ENCODE measurements around the gene B3GAT2.
"Not testable (repeated sequence)": the region's sequence is repeated elsewhere in the genome, so short reads cannot be mapped to it uniquely, and the experiment has no call there.

The B3GAT2 gene

GRCh38 chr6:70956451-70957283 is at the start of gene B3GAT2:
B3GAT2 (minus strand) TSS chr6:70957060; CDS start chr6:70956429, 631 bp downstream.
- DNase-seq (ENCODE audit: low read depth in 2 of 2) = no peak

DNA sequence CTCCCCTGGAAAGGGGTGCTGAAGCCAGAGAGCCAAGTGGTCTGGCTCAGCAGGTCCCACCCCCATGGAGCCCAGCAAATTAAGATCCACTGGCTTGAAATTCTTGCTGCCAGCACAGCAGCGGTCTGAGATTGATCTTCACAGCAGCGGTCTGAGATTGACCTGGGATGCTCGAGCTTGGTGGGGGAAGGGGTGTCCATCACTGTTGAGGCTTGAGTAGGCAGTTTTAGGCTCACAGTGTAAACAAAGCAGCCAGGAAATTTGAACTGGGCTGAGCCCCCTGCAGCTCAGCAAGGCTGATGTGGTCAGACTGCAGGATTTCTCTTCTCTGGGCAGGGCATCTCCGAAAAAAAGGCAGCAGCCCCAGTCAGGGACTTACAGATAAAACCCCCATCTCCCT is 41.3 kb upstream of the B3GAT2 start:
- no peak for DNase-seq (ENCODE audit: low read depth in 2 of 2)

DNA sequence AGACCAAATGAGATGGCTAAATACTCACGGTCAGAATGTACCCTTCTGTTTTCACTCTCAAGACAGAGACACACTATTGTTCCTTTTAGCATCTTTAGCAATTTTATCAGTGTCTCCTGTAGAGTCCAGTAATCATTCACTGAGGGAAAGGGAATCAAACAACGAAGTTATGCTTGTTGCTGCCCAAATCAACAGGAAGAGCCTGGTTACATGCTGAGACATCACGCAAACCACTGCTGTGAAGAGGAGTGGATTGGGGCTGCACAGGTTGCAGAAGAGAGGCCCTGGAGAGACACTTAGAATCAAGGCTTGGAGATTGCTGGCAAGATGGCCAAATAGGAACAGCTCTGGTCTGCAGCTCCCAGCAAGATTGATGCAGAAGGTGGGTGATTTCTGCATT is 40.5 kb upstream of the B3GAT2 start:
- DNase-seq (ENCODE audit: low read depth in 2 of 2) = no peak

GRCh38 chr6:70996106-70996505 is 39.2 kb upstream of the B3GAT2 start:
- no peak for DNase-seq (ENCODE audit: low read depth in 2 of 2)

DNA sequence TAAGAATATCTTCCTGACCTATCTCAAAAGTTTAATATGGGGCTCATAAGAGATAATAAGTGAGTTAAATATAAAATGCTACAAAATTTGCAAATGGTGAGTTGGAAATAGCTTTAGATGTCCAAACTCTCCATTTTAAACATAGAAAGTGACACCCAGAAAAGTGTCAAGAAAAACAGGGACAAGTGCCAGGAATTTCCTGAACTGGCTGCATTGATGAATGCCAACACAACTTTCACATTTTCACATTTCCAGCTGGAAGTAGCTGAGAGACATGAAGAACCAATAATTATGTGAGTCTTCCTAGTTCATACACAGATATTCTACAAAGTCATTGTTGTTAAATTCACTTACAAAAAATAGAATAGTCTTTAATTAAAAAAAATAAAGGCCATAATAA is 38.6 kb upstream of the B3GAT2 start:
- no peak for DNase-seq (ENCODE audit: low read depth in 2 of 2)

DNA sequence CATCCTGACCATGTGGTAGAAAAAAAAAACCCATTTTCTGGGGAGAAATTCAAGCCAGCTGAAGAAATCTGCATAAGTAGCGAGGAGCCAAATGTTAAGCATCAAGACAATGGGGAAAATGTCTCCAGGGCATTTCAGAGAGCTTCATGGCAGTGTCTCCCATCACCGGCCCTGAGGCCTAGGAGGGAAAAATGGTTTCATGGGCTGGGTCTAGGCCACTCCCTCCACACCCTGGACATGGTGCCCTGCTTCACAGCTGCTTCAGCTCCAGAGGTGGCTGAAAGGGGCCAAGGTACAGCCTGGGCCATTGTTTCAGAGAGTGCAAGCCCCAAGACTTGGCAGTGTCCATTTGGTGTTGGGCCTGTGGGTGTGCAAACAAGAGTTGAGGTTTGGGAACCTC is 34.4 kb upstream of the B3GAT2 start:
- no peak for DNase-seq (ENCODE audit: low read depth in 2 of 2)

DNA sequence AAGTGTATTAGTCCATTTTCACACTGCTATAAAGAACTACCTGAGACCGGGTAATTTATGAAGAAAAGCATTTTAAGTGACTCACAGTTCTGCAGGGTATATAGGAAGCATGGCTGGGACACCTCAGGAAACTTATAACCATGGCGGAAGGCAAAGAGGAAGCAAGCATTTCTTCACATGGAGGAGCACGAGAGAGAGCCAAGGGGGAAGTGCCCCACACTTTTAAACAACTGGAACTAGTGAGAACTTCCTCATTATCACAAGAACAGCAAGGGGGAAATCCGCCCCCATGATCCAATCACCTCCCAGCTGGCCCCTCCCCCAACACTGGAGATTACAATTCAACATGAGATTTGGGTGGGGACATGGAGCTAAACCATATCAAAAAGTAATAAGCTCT is 28.3 kb upstream of the B3GAT2 start:
- no peak for DNase-seq (ENCODE audit: low read depth in 2 of 2)

DNA sequence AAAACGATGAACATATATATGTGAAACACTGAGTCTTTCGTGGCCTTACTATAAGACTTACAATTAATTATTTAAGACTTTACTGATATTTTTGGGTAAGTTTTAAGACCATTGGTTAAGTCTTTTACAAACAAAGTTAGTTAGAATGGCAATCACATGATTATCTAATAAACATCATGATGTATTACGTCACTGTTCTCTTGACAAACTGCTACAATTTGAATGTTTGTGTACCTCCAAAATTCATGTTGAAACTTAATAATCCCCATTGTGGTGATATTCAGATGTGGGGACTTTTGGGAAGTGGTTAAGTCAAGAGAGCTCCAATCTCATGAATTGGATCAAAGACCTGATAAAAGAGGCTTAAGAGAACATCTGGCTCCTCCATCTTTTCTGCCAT is 25.9 kb upstream of the B3GAT2 start:
- no peak for DNase-seq (ENCODE audit: low read depth in 2 of 2)

DNA sequence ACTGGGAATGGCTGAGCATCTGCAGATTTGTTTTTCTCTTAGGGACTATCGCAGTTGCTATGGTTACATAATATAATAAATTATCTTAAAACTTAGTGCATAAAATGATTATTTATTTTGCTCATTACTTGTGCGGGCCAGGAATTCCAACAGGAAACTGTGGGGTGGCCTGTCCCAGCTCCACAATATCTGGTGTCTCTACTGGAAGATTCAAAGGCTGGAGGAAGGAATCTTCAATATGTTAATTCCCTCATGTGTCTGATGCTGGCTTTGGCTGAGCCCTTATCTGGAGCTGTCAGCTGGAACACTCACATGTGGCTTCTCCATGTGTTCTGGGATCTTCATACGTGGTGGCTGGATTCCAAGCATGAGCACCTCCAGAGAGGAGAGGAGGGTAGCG is 23.9 kb upstream of the B3GAT2 start:
- DNase-seq (ENCODE audit: low read depth in 2 of 2) = no peak

- no peak for DNase-seq (ENCODE audit: low read depth in 2 of 2)
Observed at GRCh38 chr6:70973604-70974003, 16.7 kb upstream of the B3GAT2 start.

DNA sequence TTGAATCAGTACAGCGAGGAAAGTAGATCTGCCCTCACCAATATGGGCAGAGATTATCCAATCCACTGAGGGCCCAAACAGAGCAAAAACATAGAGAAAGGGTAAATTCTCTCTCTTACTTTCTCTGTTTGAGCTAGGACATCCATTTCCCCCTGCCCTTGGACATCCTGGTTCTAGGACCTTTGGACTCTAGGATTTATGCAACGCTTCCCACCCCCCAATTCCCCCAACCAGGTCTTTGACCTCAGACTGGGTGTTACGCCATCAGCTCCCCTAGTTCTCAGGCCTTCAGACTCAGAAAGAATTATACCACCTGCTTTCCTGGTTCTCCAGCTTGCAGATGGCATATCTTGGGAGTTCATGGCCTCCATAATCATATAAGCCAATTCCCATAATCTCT is 10.2 kb upstream of the B3GAT2 start:
- no peak for DNase-seq (ENCODE audit: low read depth in 2 of 2)

DNA sequence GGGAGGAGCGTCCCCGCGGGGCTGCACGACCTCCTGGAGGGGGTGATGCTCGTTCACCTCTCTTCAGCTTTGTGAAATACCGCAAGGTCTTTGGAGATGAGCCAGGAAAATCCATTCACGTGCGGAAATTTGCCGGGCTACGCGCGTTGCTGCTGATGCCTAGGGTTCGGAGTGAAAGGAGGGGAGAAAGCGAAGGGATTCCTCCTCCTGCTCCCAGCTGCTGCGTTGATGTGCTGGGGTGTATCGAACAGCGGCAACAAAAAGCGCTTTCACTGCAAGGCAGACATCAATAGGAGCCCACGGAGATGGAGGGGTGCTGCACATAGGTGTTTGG is 391 bp upstream of the B3GAT2 start:
- DNase-seq (ENCODE audit: low read depth in 2 of 2) = no peak

- DNase-seq (ENCODE audit: low read depth in 2 of 2) = no peak
Observed at GRCh38 chr6:70956191-70956450, 739 bp downstream of the B3GAT2 start.

DNA sequence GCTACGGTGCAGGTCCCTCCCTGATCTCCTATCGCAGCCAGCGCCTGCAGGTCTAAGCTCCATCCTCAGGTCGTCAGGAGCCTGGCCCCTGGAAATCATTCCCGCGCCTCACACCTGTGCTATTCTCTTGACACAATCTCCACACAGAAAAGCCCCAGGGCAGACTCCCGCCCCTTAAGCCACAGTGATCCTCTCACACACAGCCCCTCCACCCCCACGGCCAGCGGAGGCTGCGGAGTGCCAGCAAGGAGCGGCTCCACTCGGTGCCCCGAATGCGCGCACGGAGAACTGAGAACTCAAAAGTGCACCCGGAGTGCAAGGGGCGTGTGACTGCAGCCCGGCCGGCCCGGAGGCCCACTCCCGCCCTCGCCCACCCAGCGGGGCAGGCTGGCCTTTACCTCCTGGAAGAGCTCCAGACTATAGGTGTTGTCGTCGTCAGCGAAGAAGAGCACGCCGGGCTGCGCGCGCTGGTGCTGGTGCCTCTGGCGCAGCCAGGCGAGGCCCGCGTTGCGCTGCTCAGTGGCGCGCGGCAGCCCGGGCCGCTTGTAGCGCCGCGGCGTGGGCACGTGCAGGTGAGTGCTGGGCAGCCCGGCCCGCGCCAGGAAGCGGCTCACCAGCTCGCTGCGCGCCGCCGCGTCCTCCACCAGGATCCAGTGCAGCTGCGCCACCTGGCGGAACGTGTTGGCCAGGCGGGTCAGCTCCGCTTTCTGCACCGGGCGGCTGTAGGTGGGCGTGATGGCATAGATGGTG is 1.2 kb downstream of the B3GAT2 start:
- DNase-seq (ENCODE audit: low read depth in 2 of 2) = peak; percentile 11 to 14

DNA sequence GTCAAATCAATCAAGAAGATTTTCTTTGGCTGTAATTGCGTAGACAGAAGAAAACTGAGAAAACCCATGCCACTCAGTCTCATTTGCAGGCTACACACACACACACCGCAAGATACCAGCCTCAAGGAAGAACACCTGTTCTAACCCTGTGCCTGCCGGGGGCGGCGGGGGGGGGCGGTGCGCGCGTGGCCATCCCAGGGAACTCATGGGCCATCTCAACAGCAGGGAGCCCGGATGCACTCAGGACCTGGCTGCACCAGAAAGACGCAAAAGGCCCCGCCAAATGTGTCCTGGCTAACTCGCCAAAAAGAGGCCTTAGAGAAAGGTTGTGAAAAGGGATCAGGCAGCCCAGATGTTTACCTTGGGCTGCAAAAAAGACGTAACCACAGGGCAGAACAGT is 2.1 kb downstream of the B3GAT2 start:
- no peak for DNase-seq (ENCODE audit: low read depth in 2 of 2)

DNA sequence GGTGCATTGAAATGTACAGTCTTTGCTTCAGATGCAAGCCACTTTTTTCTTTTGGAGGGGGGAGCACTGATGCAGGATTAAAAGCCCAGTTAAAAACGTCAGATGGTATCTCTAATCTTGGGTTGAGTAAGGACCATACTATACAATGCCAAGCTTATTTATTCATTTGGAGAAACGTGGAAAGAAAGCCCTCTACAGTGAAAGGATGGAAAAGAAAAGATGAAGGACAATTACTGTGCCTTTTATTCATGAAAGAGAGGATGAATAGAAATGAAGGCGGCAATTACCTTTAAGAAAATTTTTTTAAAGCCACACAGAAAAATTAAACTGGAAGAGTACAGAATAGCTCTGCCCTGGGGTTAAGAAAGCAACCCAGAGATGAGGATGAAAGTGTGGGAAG is 2.7 kb downstream of the B3GAT2 start:
- DNase-seq (ENCODE audit: low read depth in 2 of 2) = no peak

GRCh38 chr6:70952608-70953165 is 4.2 kb downstream of the B3GAT2 start:
- no peak for DNase-seq (ENCODE audit: low read depth in 2 of 2)

- DNase-seq (ENCODE audit: low read depth in 2 of 2) = not testable (repeated sequence)
Observed at GRCh38 chr6:70944321-70944720, 12.5 kb downstream of the B3GAT2 start.

DNA sequence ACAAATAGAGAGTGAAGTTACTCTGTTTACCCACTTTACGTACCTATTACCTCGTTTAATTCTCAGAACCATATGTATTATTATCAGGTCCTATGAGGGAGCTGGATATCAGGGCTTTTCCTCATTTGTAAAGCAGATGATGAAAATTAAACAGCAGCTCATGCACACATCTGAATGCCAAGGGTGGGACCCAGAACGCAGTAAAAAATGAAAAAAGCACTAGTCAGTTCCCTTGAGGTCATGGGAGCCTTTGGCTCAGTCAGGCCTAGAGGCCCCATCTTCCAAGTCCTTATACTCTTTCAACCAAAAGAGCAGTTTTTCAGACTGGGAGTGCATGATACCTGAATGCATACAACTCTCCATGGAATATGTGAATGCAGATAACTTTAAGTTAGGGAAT is 23.0 kb downstream of the B3GAT2 start:
- DNase-seq (ENCODE audit: low read depth in 2 of 2) = no peak

GRCh38 chr6:70905742-70906141 is 51.1 kb downstream of the B3GAT2 start:
- no peak for DNase-seq (ENCODE audit: low read depth in 2 of 2)

GRCh38 chr6:70903665-70904452 is 53.0 kb downstream of the B3GAT2 start:
- DNase-seq (ENCODE audit: low read depth in 2 of 2) = no peak

GRCh38 chr6:70901324-70901723 is 55.5 kb downstream of the B3GAT2 start:
- no peak for DNase-seq (ENCODE audit: low read depth in 2 of 2)

DNA sequence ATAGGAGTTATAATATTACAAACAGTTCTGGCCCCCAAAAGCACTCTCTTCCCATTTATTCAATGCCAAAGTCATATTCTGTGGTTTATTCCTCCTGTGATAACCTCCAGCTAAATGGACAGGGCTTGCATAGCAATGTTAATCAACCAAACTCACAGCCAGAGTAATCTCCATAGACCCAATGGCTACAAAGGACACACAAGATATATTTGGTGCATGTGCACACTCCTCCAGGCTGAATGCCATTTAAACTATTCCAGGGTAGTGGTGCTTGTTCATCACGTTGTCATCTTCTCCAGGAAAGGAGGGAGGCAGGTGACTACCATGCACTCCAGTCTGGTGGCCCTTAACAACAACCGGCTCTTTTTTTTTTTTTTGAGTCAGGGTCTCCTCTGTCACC is 56.8 kb downstream of the B3GAT2 start:
- DNase-seq (ENCODE audit: low read depth in 2 of 2) = no peak

Data from fibroblast of skin of left biceps (primary cell).